GM21515 (cell line): ENCODE measurements around the gene KIAA1217.

Source experiments
- ATAC-seq: cut with Tn5 transposase; IDR thresholded peaks from one replicate; pipeline ENCODE4 v1.9.1; 2021; ENCODE audit not compliant: unreplicated experiment

KIAA1217 gene

GRCh38 chr10:24485304-24485703 lies 276.4 kb downstream of the KIAA1217 start:
- ATAC-seq, result no peak

- no peak for ATAC-seq
These were observed 279.7 kb downstream of the KIAA1217 start for GRCh38 chr10:24488631-24489030.

- no peak for ATAC-seq
These were observed 284.2 kb downstream of the KIAA1217 start for GRCh38 chr10:24493165-24493564.

- no peak for ATAC-seq
These were observed 285.3 kb downstream of the KIAA1217 start for GRCh38 chr10:24494236-24494635.

GRCh38 chr10:24494777-24495176 lies 285.8 kb downstream of the KIAA1217 start:
- ATAC-seq, result no peak

- no peak for ATAC-seq
These were observed 286.9 kb downstream of the KIAA1217 start for GRCh38 chr10:24495666-24496460.

- no peak for ATAC-seq
These were observed 288.0 kb downstream of the KIAA1217 start for GRCh38 chr10:24496906-24497305.

- ATAC-seq, result no peak
These were observed 292.2 kb downstream of the KIAA1217 start for GRCh38 chr10:24501056-24501711.

GRCh38 chr10:24502006-24502405 lies 293.1 kb downstream of the KIAA1217 start:
- ATAC-seq, result no peak

- ATAC-seq, result peak; percentile 7
These were observed 294.0 kb downstream of the KIAA1217 start for GRCh38 chr10:24502801-24503460.

- peak; percentile 70 for ATAC-seq
These were observed 294.8 kb downstream of the KIAA1217 start for GRCh38 chr10:24503461-24504320.

GRCh38 chr10:24505759-24506158 lies 296.8 kb downstream of the KIAA1217 start:
- ATAC-seq, result no peak

- no peak for ATAC-seq
These were observed 304.2 kb downstream of the KIAA1217 start for GRCh38 chr10:24513155-24513554.

- no peak for ATAC-seq
These were observed 306.5 kb downstream of the KIAA1217 start for GRCh38 chr10:24515481-24515880.

- ATAC-seq, result no peak
These were observed 309.5 kb downstream of the KIAA1217 start for GRCh38 chr10:24518411-24518810.

GRCh38 chr10:24518981-24519597 lies 310.2 kb downstream of the KIAA1217 start:
- ATAC-seq, result no peak

GRCh38 chr10:24519950-24520349 lies 311.0 kb downstream of the KIAA1217 start:
- ATAC-seq, result no peak

- no peak for ATAC-seq
These were observed 315.4 kb downstream of the KIAA1217 start for GRCh38 chr10:24524314-24524713.

GRCh38 chr10:24526085-24526649 lies 317.2 kb downstream of the KIAA1217 start:
- ATAC-seq, result no peak

GRCh38 chr10:24528946-24529345 lies 320.0 kb downstream of the KIAA1217 start:
- no peak for ATAC-seq
